HEK293T (cell line): ENCODE results near the gene HEXIM1.

Source experiments
- ARNT ChIP-seq: fragments of 450-650 bp; IDR thresholded peaks from 2 replicates; pipeline ENCODE4 v1.6.1; 2017; ENCODE audit warnings: mild to moderate bottlenecking
- ELF4 ChIP-seq: fragments of 450-650 bp; IDR thresholded peaks from 2 replicates; pipeline ENCODE4 v1.6.1; 2017; ENCODE audit warnings: antibody characterized with exemption
- FOXA1 ChIP-seq: fragments of 450-650 bp; IDR thresholded peaks from 2 replicates; pipeline ENCODE4 v1.6.1; 2016; ENCODE audit warnings: mild to moderate bottlenecking
- FOXM1 ChIP-seq: fragments of 450-650 bp; IDR thresholded peaks from 2 replicates; pipeline ENCODE4 v1.6.1; 2017; ENCODE audit warnings: mild to moderate bottlenecking, borderline replicate concordance
- LEF1 ChIP-seq: fragments of 450-650 bp; IDR thresholded peaks from 2 replicates; pipeline ENCODE4 v1.6.1; 2017; ENCODE audit warnings: mild to moderate bottlenecking, borderline replicate concordance
- SP1 ChIP-seq: fragments of 450-650 bp; IDR thresholded peaks from 2 replicates; pipeline ENCODE4 v1.6.1; 2017

GRCh38 chr17:45138911-45139532, 9.3 kb upstream of the HEXIM1 start:
- no peak for TF ChIP-seq ELF4
- TF ChIP-seq FOXM1 = no peak
- no peak for TF ChIP-seq ARNT
- no peak for TF ChIP-seq SP1
- no peak for TF ChIP-seq LEF1
- no peak for TF ChIP-seq FOXA1
